ENCODE data around the gene BTBD1. TPM values are rescaled to one million over a fixed set of nuclear protein-coding genes. Genes with fewer than 3 reads are reported as not detected.

Gene BTBD1
- polyA plus RNA-seq, 1 of the 3 experiments (the other 2 are of a cell fraction) = 34.4 TPM

DNA sequence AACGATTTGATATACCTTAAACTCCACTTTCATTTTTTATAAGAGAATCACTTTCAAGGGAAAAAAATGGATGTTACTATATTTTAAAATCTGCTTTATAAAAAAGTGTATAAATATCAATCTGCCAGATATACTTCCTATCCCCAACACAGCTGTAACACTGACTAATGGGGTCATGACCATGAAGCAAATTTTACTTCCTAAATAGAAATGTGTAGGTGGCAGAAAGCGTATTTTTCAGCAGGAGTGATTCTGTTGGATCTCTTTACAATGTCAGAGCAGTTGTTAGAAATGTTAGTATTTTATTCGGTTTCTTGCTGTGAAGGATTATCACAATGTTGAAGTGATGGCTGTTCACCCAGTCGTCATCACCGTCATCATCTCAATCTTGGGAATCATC lies 50.1 kb downstream of the BTBD1 start:
- H3K9me2 ChIP-seq = no peaks in the 10 kb centered on the region
- no peak overlapping the region for H3K4me3 ChIP-seq (ENCODE audit: low read depth in 2 of 2, low read length in 1 of 2)
- no peaks in the 10 kb centered on the region for H3K9me3 ChIP-seq
- no peak for TF ChIP-seq RXRA (IDR thresholded peaks at IDR 0.05; ENCODE audit: borderline replicate concordance, low read depth)
- TF ChIP-seq FOXJ3 (CRISPR knock-in tag; IDR thresholded peaks at IDR 0.05) = no peak
- no peak for TF ChIP-seq TAF1 (IDR thresholded peaks at IDR 0.05; ENCODE audit: borderline replicate concordance, low read depth, low read length)
- TF ChIP-seq CHD2 (IDR thresholded peaks at IDR 0.05; ENCODE audit: low read length, partially characterized antibody) = no peak
- TF ChIP-seq FOXM1 (IDR thresholded peaks at IDR 0.05; ENCODE audit: low read depth) = no peak
- no peak for TF ChIP-seq JUND (IDR thresholded peaks at IDR 0.05)
- no peak for TF ChIP-seq REST (IDR thresholded peaks at IDR 0.05; ENCODE audit: low read depth, low read length)
- TF ChIP-seq ZBTB33 (IDR thresholded peaks at IDR 0.05; ENCODE audit: borderline replicate concordance, low read depth) = no peak
- no peak for TF ChIP-seq RAD21 (IDR thresholded peaks at IDR 0.05; ENCODE audit: low read length)
- TF ChIP-seq, protein P1, sequence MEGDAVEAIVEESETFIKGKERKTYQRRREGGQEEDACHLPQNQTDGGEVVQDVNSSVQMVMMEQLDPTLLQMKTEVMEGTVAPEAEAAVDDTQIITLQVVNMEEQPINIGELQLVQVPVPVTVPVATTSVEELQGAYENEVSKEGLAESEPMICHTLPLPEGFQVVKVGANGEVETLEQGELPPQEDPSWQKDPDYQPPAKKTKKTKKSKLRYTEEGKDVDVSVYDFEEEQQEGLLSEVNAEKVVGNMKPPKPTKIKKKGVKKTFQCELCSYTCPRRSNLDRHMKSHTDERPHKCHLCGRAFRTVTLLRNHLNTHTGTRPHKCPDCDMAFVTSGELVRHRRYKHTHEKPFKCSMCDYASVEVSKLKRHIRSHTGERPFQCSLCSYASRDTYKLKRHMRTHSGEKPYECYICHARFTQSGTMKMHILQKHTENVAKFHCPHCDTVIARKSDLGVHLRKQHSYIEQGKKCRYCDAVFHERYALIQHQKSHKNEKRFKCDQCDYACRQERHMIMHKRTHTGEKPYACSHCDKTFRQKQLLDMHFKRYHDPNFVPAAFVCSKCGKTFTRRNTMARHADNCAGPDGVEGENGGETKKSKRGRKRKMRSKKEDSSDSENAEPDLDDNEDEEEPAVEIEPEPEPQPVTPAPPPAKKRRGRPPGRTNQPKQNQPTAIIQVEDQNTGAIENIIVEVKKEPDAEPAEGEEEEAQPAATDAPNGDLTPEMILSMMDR (IDR thresholded peaks at IDR 0.05) = no peak
- TF ChIP-seq, protein P2, sequence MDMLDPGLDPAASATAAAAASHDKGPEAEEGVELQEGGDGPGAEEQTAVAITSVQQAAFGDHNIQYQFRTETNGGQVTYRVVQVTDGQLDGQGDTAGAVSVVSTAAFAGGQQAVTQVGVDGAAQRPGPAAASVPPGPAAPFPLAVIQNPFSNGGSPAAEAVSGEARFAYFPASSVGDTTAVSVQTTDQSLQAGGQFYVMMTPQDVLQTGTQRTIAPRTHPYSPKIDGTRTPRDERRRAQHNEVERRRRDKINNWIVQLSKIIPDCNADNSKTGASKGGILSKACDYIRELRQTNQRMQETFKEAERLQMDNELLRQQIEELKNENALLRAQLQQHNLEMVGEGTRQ (IDR thresholded peaks at IDR 0.05; ENCODE audit: borderline replicate concordance, low read depth, low read length) = no peak
- no peak for TF ChIP-seq ELF1 (IDR thresholded peaks at IDR 0.05)
- TF ChIP-seq TCF12 (IDR thresholded peaks at IDR 0.05) = no peak
- TF ChIP-seq RCOR1 (IDR thresholded peaks at IDR 0.05; ENCODE audit: low read length) = no peak
- TF ChIP-seq, protein P3, sequence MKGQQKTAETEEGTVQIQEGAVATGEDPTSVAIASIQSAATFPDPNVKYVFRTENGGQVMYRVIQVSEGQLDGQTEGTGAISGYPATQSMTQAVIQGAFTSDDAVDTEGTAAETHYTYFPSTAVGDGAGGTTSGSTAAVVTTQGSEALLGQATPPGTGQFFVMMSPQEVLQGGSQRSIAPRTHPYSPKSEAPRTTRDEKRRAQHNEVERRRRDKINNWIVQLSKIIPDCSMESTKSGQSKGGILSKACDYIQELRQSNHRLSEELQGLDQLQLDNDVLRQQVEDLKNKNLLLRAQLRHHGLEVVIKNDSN (IDR thresholded peaks at IDR 0.05; ENCODE audit: borderline replicate concordance, low read depth) = no peak
- TF ChIP-seq, protein P4, sequence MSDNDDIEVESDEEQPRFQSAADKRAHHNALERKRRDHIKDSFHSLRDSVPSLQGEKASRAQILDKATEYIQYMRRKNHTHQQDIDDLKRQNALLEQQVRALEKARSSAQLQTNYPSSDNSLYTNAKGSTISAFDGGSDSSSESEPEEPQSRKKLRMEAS (IDR thresholded peaks at IDR 0.05; ENCODE audit: low read depth) = no peak
- no peak for TF ChIP-seq GATA2 (CRISPR knock-in tag; IDR thresholded peaks at IDR 0.05)
- TF ChIP-seq, protein P5, sequence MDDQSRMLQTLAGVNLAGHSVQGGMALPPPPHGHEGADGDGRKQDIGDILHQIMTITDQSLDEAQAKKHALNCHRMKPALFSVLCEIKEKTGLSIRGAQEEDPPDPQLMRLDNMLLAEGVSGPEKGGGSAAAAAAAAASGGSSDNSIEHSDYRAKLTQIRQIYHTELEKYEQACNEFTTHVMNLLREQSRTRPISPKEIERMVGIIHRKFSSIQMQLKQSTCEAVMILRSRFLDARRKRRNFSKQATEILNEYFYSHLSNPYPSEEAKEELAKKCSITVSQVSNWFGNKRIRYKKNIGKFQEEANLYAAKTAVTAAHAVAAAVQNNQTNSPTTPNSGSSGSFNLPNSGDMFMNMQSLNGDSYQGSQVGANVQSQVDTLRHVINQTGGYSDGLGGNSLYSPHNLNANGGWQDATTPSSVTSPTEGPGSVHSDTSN (IDR thresholded peaks at IDR 0.05) = no peak
- TF ChIP-seq NFIC (IDR thresholded peaks at IDR 0.05; ENCODE audit: borderline replicate concordance) = no peak
- TF ChIP-seq EZH2phosphoT487 (IDR thresholded peaks at IDR 0.05; ENCODE audit: borderline replicate concordance, low read depth) = no peak
- no peaks in the 10 kb centered on the region; the same call in 1 of the 2 replicates for H4K20me1 ChIP-seq (ENCODE audit: insufficient read depth)
- H3K27ac ChIP-seq (ENCODE audit: low read depth in 2 of 2, low read length in 1 of 2) = no peak overlapping the region
- ChIA-PET CTCF (interaction anchor here (0.8 kb wide), 1 partner anchor 42 kb away, joined by 3 read pairs; no protein-coding TSS in a partner anchor), POLR2A (no interaction called here)
- no peaks in the 10 kb centered on the region; the same call in 1 of the 2 replicates for H3K79me2 ChIP-seq (ENCODE audit: insufficient read depth)
- peaks cover 19% of the 10 kb centered on the region for H3F3A ChIP-seq (replicated peaks; ENCODE audit: insufficient read depth)
- no peak overlapping the region for H3K4me2 ChIP-seq
- no peaks in the 10 kb centered on the region for H3K27me3 ChIP-seq (ENCODE audit: insufficient read depth)
- H3K36me3 ChIP-seq (replicated peaks in 1 of 2; ENCODE audit: control insufficient read depth in 1 of 2, insufficient read depth in 2 of 2, low read length in 1 of 2) = peaks cover 30 to 37% of the 10 kb centered on the region in 2 experiments
- H3K9ac ChIP-seq = no peak overlapping the region
- H2AFZ ChIP-seq (ENCODE audit: low read depth) = no peak overlapping the region
- H3K4me1 ChIP-seq (ENCODE audit: control insufficient read depth in 1 of 2, insufficient read depth in 2 of 2, low read depth in 1 of 2, low read length in 1 of 2) = peaks cover 5 to 15% of the 10 kb centered on the region in 2 experiments; a peak in 2 of 4 replicates
- WGBS (ENCODE audit: low lambda C conversion rate) = 86% methylated on average over 5 of the region's 5 CpGs
- no peak for DNase-seq
